HG03039 (cell line): ENCODE measurements around the gene REEP6.
"Not testable (repeated sequence)": the region's sequence is repeated elsewhere in the genome, so short reads cannot be mapped to it uniquely, and the experiment has no call there.

Source experiments
- ATAC-seq: cut with Tn5 transposase; IDR thresholded peaks from one replicate; pipeline ENCODE4 v1.9.1; 2021; ENCODE audit warnings: mild to moderate bottlenecking, moderate library complexity; ENCODE audit not compliant: unreplicated experiment

REEP6 gene

DNA sequence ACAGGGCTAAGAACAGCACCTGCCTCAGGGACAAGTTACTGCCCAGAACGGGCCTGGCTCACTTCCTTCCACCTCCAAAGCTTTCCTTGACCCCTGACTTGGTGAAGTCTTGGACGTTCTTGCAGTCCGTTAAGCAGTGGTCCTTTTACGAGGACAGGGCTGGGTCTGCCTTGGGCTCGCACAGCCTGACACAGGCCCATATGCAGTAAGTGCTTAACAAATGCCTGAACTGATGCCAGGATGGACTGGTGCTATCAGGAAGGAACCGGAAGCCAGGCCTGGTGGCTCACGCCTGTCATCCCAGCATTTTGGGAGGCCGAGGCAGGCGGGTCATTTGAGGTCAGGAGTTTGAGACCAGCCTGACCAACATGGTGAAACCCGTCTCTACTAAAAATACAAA lies 31.1 kb downstream of the REEP6 start:
- ATAC-seq: no peak

GRCh38 chr19:1522838-1523237 lies 31.9 kb downstream of the REEP6 start:
- ATAC-seq: no peak

DNA sequence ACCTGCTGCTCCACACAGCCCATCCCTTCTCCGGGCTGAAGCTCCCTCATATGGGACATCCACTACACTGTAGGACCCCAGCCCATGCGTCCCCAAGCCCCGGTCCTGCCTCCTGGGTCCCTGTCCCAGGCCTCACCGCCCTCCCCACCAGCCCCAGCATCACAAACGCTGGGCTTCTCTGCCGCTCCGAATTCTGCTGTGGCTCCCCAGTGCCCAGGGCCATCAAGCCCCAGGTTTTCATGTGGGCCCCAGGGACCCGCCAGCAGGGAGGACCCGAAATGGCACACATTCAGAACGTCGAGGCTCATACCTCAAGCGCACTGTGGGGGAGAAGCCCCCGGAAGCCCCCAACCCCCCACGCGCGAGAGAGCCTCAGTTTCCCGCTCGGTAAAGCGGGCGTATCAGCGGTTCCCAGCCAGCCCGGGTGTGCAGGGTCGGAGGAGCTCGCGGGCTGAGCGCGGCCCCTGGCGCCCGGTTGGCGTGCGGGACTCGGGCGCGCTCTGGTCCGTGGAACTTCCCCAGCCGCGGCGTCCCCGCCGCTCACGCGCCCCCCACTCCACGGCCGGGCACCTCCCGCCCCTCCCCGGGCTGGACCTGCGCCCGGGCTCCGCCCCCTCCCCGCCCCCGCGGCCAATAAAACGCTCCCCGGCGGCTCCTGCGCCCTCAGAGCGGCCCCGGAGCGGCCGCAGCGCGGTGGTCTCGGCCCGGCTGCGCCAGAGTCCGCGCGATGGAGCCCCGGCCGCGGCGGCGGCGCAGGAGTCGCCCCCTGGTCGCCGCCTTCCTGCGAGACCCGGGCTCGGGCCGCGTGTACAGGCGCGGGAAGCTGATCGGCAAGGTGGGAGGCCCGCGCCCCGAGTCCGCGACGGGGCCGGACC lies 32.7 kb downstream of the REEP6 start, which contains the start of gene PLK5:
TSS of gene PLK5 (plus strand) at position 666 of the 875 bp plus-strand sequence. CDS start 2,920 bp downstream, outside the sequence.
- ATAC-seq: no peak

DNA sequence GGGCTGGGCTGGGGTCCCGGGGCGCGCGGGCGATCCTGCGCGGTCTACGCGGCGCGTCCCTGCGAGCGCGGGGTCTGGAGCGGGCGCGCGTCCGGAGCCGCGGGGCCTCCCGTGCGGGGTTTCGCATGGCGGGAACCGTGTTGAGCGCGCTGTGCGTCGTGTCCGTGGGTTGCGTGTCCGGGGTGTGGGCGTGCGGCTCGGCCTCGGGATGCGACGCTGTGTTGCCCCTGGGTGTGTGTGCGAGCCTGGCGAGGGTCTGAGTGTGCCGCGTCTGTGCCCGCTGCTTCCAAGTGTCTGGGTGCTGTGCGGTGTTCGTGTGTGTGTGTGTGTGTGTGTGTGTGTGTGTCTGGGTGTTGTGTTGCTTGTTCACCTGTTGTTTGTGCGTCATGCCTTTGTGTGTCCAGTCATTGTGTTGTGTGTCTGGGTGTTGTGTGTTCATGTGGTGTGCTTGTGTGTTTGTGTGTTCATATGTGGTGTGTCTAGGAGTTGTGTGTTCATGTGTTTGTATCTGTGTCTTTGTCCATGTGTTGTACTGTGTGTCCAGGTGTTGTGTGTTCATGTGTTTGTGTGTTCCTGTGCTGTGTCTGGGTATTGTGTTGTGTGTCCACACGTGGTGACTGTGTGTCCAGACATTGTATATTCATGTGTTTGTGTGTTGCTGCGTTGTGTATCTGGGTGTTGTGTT lies 33.4 kb downstream of the REEP6 start:
- ATAC-seq: no peak

GRCh38 chr19:1524972-1525325 lies 34.0 kb downstream of the REEP6 start:
- no peak for ATAC-seq

DNA sequence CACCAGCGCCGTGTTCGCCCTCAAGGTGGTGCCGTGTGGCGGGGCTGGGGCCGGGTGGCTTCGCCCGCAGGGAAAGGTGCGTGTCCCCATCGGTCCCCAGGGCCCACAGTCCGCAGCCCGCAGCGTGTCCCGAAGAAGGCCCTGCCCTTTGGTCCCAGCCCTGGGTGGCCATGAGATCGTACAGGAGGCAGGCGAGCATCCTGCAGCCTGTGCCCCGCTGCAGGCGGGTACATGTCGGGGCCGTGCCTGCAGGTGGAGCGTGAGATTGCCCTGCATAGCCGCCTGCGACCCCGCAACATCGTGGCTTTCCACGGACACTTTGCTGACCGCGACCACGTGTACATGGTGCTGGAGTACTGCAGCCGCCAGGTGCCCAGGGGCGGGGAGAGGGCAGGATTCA lies 34.4 kb downstream of the REEP6 start:
- no peak for ATAC-seq

DNA sequence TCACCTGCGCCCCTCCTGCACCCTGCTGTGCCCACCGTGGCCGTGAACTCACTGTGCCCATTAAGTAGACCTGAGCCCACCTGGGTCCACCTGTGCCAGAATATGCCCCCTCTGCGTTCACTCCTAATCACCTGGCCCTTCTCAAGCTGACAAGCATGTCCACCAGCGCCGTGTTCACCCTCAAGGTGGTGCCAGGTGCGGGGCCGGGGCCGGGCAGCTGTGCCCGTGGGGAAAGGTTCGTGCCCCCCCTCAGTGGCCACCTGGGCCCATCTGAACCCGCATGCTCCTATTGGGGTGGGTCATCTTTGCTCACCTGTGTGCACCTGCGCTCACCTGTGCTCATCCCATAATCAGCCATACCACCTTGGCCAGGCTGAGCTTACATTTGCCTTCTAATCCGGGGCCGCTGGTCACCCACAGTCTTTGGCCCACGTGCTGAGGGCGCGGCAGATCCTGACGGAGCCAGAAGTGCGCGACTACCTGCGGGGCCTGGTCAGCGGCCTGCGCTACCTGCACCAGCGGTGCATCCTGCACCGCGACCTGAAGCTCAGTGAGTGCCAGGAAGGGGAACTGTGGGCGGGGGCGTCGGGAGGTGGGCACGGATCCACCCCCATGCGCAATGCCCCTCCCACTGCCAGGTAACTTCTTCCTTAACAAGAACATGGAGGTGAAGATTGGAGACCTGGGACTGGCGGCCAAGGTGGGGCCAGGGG lies 35.2 kb downstream of the REEP6 start:
- no peak for ATAC-seq

- no peak for ATAC-seq
These were observed 36.1 kb downstream of the REEP6 start for GRCh38 chr19:1526979-1527649.

DNA sequence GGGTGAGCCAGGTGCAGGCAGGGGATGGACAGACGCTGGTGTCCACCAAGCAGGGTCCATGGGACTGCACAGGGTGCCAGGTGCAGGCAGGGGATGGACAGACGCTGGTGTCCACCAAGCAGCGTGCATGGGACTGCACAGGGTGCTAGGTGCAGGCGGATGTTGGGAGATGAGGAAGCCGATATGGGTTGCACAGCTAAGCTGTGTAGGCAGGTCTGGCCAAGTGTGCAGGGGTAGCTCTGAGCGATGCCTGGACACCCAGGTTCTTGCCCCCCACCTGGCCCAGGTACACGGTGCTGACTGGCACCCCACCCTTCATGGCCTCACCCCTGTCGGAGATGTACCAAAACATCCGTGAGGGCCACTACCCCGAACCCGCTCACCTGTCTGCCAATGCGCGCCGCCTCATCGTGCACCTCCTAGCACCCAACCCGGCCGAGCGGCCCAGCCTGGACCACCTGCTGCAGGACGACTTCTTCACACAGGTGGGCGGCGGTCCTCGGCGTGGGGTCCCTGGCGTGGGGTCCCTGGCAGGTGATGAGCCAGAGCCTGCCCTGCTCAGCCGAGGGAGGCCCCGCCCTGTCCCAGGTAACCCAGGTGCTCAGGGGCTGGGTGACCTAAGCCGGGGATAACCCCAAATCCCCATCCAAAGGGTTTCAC lies 36.8 kb downstream of the REEP6 start:
- no peak for ATAC-seq

- no peak for ATAC-seq
These were observed 37.8 kb downstream of the REEP6 start for GRCh38 chr19:1528596-1529429.

GRCh38 chr19:1529430-1529816 lies 38.4 kb downstream of the REEP6 start:
- no peak for ATAC-seq

- not testable (repeated sequence) for ATAC-seq
These were observed 39.9 kb downstream of the REEP6 start for GRCh38 chr19:1530856-1531255.

DNA sequence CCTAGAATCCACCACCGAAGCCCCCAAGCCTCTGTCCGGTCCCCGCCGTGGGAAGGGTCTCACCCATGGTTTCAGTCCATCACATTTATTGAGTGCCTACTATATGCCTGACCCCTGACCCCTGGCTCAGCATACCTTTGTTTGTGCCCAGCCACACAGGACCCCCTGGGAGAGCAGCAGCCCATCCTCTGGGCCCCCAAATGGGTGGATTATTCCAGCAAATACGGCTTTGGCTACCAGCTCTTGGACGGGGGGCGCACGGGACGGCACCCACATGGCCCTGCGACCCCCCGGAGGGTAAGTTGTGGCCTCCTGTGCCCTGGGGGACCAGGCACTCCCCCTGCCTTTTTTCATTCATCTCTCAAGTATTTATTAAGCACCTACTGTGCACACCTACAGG lies 40.6 kb downstream of the REEP6 start:
- no peak for ATAC-seq

GRCh38 chr19:1532003-1532402 lies 41.0 kb downstream of the REEP6 start:
- ATAC-seq: no peak

DNA sequence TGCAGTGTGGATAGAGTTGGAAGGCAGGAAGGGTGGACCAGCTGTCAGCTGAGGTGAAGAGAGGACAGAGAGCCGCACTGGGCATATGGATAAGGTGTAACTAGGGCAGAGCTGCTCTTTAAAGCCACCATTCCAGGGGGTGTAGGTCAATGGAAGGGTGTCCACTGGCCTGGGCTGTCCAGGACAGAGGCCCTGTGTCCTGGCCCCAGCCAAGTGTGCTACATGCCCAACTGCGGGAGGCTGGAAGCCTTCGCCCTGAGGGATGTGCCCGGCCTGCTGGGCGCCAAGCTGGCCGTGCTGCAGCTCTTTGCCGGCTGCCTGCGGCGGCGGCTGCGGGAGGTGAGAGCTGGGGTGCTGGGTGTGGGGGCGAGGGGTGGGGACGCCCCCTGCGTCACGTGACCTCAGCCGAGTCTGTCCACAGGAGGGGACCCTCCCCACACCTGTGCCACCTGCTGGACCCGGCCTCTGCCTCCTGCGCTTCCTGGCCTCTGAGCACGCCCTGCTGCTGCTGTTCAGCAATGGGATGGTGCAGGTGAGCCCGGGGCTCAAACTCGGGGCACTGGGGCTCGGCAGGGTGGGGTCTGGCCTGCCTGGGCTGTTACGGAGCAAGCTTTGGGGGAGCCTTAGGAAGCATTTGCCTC lies 42.6 kb downstream of the REEP6 start:
- no peak for ATAC-seq

- ATAC-seq: no peak
These were observed 44.0 kb downstream of the REEP6 start for GRCh38 chr19:1534972-1535371.

DNA sequence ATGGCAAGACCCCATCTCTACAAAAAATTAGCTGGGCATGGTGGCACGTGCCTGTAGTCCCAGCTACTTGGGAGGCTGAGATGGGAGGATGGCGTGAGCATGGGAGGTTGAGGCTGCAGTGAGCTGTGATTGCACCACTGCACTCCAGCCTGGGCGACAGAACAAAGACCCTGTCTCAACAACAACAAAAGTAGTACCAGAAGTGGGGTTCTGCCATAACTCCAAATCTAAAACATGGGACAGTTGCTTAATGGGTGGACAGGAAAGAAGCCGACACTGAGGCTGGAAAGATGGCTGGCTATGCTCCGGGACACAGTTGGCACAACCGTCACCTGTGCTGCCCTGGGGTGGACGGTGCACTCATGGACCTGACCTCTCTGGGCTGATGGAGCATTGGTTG lies 44.7 kb downstream of the REEP6 start:
- ATAC-seq: not testable (repeated sequence)

GRCh38 chr19:1538978-1539377 lies 48.0 kb downstream of the REEP6 start:
- no peak for ATAC-seq

DNA sequence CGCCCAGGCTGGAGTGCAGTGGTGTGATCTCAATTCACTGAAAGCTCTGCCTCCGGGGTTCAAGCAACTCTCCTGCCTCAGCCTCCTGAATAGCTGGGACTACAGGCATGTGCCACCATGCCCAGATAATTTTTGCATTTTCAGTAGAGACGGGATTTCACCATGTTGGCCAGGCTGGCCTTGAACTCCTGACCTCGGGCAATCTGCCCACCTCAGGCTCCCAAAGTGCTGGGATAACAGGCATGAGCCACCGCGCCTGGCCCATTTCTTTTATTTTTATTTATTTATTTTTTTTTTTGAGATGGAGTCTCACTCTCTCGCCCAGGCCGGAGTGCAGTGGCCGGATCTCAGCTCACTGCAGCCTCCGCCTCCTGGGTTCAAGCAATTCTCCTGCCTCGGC lies 48.8 kb downstream of the REEP6 start:
- ATAC-seq: not testable (repeated sequence)
